SK-N-SH (cell line): ENCODE data around the gene SHROOM2.

ENCODE experiments used
- CHD2 ChIP-seq: fragments of 150-350 bp; IDR thresholded peaks from 2 replicates; pipeline ENCODE4 v1.6.1; 2018; ENCODE audit warnings: low read length; ENCODE audit not compliant: partially characterized antibody
- CTCF ChIP-seq: fragments of 200-600 bp; sonication (generic); IDR thresholded peaks from 2 replicates; pipeline ENCODE4 v1.6.1; 2017; ENCODE audit warnings: antibody characterized with exemption, mild to moderate bottlenecking, moderate library complexity
- EP300 ChIP-seq, 2 experiments: IDR thresholded peaks; 2 replicates each; pipeline versions ENCODE4 v1.4.0 to v1.6.1; 2012; ENCODE audit warnings: borderline replicate concordance in 1 of 2, low read depth in 1 of 2, low read length in 1 of 2
- EZH2phosphoT487 ChIP-seq: fragments of 200-600 bp; sonication (generic); IDR thresholded peaks from 2 replicates; pipeline ENCODE4 v1.6.1; 2017; ENCODE audit warnings: low read depth, mixed run types, mild to moderate bottlenecking, antibody characterized with exemption, moderate library complexity, borderline replicate concordance
- FOSL2 ChIP-seq: IDR thresholded peaks from 2 replicates; pipeline ENCODE4 v1.4.0; 2012; ENCODE audit warnings: low read depth, mild to moderate bottlenecking, moderate library complexity, borderline replicate concordance
- GABPA ChIP-seq: IDR thresholded peaks from 2 replicates; pipeline ENCODE4 v1.4.0; 2012; ENCODE audit warnings: low read depth, mild to moderate bottlenecking
- RAD21 ChIP-seq: IDR thresholded peaks from 2 replicates; pipeline ENCODE4 v1.6.1; 2012; ENCODE audit warnings: mild to moderate bottlenecking, low read length
- REST ChIP-seq: IDR thresholded peaks from 2 replicates; pipeline ENCODE4 v1.6.1; 2012; ENCODE audit warnings: mild to moderate bottlenecking, low read depth, low read length, moderate library complexity
- SIN3A ChIP-seq: IDR thresholded peaks from 2 replicates; pipeline ENCODE4 v1.6.1; 2012; ENCODE audit warnings: low read depth, mild to moderate bottlenecking, low read length, moderate library complexity, borderline replicate concordance
- TAF1 ChIP-seq: IDR thresholded peaks from 2 replicates; pipeline ENCODE4 v1.6.1; 2012; ENCODE audit warnings: low read depth, mild to moderate bottlenecking, low read length, moderate library complexity, borderline replicate concordance
- YY1 ChIP-seq: IDR thresholded peaks from 2 replicates; pipeline ENCODE4 v1.4.0; 2012; ENCODE audit warnings: low read depth, mild to moderate bottlenecking
- TF ChIP-seq, protein P1 (sequence below): IDR thresholded peaks from 2 replicates; pipeline ENCODE4 v1.4.0; 2012; ENCODE audit warnings: low read depth
- TF ChIP-seq, protein P2 (sequence below): fragments of 150-350 bp; IDR thresholded peaks from 2 replicates; pipeline ENCODE4 v1.6.1; 2017; ENCODE audit warnings: antibody characterized with exemption, low read length, low read depth, borderline replicate concordance

- TF ChIP-seq TAF1 (no peak), CTCF (no peak), EZH2phosphoT487 (no peak), RAD21 (no peak), SIN3A (no peak), FOSL2 (no peak), REST (no peak), EP300 (IDR thresholded peaks at IDR 0.05; ENCODE audit: borderline replicate concordance in 1 of 2, low read depth in 1 of 2, low read length in 1 of 2) (no peak), YY1 (no peak), CHD2 (no peak), GABPA (no peak)
- TF ChIP-seq, protein P1, sequence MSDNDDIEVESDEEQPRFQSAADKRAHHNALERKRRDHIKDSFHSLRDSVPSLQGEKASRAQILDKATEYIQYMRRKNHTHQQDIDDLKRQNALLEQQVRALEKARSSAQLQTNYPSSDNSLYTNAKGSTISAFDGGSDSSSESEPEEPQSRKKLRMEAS, result no peak
- TF ChIP-seq, protein P2, sequence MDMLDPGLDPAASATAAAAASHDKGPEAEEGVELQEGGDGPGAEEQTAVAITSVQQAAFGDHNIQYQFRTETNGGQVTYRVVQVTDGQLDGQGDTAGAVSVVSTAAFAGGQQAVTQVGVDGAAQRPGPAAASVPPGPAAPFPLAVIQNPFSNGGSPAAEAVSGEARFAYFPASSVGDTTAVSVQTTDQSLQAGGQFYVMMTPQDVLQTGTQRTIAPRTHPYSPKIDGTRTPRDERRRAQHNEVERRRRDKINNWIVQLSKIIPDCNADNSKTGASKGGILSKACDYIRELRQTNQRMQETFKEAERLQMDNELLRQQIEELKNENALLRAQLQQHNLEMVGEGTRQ, result no peak
Observed at GRCh38 chrX:9942086-9942485, 155.9 kb downstream of the SHROOM2 start.
